Stomach (tissue), 4 donors: ENCODE data around the gene CCDC127.

Source experiments
- EP300 ChIP-seq: sonication (generic); formaldehyde crosslinking; IDR thresholded peaks from one replicate; pipeline ENCODE4 v1.6.1; 2017; ENCODE audit warnings: antibody characterized with exemption
- POLR2A ChIP-seq, 4 donors: fragments of 450-650 bp; IDR thresholded peaks; one replicate each; pipeline ENCODE4 v1.6.1; 2016; ENCODE audit warnings: antibody characterized with exemption in 4 of 4, control low read depth in 2 of 4, mild to moderate bottlenecking in 1 of 4, moderate library complexity in 1 of 4
- TF ChIP-seq, protein P1 (sequence below), 7 experiments: fragments of 450-650 bp in 4 of 7; fragments of 200-600 bp in 3 of 7; sonication (generic) in 3 of 7; IDR thresholded peaks; one replicate each; pipeline ENCODE4 v1.5.1; 2016 to 2019; ENCODE audit warnings: antibody characterized with exemption in 7 of 7, control low read depth in 2 of 7, mild to moderate bottlenecking in 1 of 7

- TF ChIP-seq, protein P1, sequence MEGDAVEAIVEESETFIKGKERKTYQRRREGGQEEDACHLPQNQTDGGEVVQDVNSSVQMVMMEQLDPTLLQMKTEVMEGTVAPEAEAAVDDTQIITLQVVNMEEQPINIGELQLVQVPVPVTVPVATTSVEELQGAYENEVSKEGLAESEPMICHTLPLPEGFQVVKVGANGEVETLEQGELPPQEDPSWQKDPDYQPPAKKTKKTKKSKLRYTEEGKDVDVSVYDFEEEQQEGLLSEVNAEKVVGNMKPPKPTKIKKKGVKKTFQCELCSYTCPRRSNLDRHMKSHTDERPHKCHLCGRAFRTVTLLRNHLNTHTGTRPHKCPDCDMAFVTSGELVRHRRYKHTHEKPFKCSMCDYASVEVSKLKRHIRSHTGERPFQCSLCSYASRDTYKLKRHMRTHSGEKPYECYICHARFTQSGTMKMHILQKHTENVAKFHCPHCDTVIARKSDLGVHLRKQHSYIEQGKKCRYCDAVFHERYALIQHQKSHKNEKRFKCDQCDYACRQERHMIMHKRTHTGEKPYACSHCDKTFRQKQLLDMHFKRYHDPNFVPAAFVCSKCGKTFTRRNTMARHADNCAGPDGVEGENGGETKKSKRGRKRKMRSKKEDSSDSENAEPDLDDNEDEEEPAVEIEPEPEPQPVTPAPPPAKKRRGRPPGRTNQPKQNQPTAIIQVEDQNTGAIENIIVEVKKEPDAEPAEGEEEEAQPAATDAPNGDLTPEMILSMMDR (IDR thresholded peaks at IDR 0.05): no peak
- TF ChIP-seq EP300: no peak
- no peak for TF ChIP-seq POLR2A (IDR thresholded peaks at IDR 0.05)
Observed at GRCh38 chr5:231661-232060, 13.7 kb upstream of the CCDC127 start.
